Activated CD8-positive, alpha-beta memory T cell treated with anti-CD3 and anti-CD28 coated beads for 4 hours (primary cell): ENCODE results near the gene LPAR1.

Experiments
- DNase-seq, 2 donors: peaks; one replicate each; pipeline ENCODE4 v3.0.0-alpha.2; 2020; ENCODE audit warnings: low read depth in 2 of 2

LPAR1 gene

DNA sequence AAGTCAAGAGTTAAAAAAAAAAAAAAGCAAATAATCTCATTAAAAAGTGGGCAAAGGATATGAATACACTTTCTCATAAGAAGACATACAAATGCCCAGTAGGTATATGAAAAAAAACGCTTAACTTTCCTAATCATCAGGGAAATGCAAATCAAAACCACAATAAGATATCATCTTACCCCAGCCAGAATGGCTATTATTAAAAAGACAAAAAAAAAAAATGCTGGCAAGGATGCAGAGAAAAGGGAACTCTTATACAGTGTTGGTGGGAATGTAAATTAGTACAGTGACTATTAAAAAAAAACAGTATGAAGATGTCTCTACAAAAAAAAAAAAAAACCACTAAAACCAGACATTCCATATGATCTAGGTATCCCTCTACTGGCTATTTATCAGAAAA lies 79.4 kb downstream of the LPAR1 start:
- DNase-seq: no peak

DNA sequence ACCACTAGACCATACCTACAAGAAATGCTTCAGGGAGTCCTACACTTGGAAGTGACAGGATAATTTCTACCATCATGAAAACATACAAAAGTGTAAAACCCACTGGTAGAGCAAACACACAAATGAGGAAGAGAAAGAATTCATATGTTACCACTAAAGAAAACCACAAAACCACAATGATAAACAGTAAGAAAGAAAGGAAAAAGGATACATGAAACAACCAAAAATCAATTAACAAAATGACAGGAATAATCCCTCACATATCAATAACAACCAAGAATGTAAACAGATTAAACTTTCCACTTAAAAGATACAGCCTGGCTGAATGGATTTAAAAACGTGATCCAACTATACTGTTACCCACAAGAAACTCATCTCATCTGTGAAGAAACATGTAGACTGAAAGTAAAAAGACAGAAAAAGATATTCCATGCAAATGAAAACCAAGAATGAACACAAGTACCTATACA lies 83.4 kb downstream of the LPAR1 start:
- no peak for DNase-seq

DNA sequence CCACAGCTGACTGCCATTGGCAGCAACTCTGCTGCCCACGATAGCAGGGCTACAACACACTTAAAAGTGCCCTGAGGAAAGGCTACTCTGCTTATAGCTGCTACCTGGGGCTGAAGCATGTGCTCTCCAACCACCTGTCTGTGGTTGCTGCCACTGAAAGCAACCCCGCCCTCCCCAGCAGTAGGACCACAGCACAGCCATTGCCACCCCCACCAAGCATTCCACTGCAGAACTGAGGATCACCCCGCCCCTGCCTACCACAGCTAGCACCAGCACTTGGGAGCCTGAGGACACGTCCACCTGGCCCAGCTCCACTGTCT lies 85.8 kb downstream of the LPAR1 start:
- no peak for DNase-seq

GRCh38 chr9:110951805-110952539 lies 86.3 kb downstream of the LPAR1 start:
- DNase-seq: no peak

- DNase-seq: no peak
These were observed 88.1 kb downstream of the LPAR1 start for GRCh38 chr9:110950041-110950645.

- no peak for DNase-seq
These were observed 89.2 kb downstream of the LPAR1 start for GRCh38 chr9:110949081-110949480.

DNA sequence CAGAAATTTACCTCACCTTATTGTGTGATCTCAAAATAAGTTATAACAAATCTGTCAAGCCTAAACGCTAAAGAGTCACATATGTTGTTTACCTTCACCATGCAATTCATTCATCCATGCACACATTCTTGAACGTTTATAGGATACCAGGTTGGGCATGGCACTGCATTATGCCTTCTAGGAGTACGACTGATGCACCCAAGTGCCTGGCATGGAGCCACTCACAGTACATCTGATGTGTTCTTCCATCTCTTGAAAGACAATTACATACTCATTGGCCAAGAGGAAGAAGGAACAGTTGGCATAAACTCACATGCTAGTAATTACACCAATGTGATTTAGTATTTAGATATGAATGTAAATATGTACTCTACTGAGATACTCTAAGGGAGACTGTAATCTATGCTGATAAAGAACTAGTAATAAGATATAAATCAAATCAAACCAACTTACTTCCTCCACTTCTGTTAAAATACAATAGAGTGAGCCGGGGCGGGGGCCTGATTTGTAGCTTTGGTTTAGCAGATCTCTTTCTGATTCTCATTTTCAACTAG lies 90.7 kb downstream of the LPAR1 start:
- no peak for DNase-seq

GRCh38 chr9:110942522-110942921 lies 95.7 kb downstream of the LPAR1 start:
- DNase-seq: no peak

DNA sequence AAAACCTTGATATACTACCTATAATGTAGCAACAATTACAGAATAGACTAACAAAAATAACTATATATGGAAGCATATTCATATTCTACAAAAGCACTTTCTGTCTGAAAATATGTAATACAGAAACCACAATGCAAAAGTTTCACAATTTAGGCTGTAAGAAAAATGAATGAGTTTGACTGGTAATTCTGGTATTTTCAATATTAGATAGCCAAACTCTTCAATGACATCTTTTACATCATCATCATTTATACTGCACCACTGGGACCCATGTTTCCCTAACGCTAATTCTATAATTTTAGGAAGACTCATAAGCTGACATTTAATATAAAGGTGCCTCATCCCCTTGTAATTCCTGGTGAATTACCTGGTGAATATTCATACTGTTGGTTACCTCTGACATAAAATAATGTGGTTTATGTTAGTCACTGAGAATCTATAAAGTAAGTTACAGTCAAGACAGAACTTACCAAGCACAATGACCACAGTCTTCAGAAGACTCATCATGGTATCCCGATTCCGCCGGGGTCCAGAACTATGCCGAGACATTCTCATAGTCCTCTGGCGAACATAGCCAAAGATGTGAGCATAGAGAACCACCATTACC lies 97.2 kb downstream of the LPAR1 start:
- DNase-seq: no peak

DNA sequence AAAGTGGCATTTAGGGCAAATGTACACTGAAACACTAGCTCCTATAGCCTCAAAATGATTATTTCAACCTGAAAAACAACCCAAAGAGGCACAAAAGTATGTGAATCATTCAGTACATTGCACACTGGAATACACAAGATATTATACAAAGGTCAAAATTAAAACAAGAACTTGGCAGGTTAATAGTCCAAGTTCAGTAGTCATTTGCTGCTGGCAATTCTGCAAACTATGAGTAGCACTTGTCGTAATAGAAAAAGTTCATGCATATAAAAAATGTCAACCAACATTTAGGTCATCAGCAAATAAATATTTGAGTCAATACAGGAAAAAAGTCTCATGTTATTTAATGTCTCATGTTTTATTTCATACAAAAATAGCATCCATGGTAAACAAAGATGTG lies 98.7 kb downstream of the LPAR1 start:
- DNase-seq: no peak

DNA sequence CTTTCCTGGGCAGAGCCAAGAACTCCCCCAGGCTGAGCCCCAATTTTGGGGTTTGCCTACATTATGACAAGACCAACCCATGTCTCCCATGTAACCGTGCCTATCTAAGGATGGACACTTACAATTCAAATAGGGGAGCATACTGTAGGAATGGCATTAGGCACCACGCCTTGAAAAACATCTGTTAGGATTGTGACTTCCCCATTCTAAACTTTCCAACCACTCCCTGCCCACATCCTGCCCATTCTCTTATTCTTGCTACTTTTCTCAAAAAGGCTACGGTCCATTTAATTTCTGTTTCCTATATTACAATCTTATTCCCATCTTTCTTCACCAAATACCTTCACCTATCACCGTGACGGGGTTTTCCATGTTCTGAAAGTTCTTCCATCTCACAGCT lies 99.2 kb downstream of the LPAR1 start:
- no peak for DNase-seq

GRCh38 chr9:110938242-110938641 lies 100.0 kb downstream of the LPAR1 start:
- no peak for DNase-seq

DNA sequence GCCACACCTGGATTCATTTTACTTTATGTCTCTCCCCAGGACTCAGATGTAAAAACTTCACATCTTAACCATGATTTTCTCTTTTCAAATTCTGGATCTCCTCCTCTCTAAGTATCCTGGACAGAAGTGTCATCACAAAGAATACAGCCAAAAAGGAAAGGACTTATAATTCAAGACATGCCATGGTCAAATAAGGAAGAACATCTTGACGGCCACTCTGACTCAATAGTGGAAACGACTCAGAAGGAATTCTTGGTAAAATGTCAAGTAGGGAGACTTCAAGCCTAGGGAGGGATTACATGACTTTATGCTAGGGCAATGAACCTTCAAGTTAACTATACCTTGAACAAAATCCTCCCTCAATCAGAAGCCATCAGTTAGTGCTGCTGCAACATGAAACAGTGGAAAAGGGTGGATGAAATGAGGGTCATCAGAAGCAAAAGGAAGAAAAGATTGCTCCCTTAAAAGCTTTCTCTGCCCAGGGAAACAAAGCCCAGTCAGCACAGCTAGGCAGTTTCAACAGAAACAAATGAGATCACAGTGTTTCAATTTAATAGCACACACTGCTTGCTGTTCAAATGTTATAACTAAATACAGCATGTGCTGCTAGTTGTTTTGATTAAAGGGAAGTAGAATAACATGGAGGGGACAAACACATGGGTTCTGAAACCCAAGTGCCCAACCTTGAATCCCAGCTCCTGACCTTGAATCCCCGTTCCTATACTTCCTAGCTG lies 101.4 kb downstream of the LPAR1 start:
- DNase-seq: no peak

- DNase-seq: no peak
These were observed 102.0 kb downstream of the LPAR1 start for GRCh38 chr9:110936237-110936636.

DNA sequence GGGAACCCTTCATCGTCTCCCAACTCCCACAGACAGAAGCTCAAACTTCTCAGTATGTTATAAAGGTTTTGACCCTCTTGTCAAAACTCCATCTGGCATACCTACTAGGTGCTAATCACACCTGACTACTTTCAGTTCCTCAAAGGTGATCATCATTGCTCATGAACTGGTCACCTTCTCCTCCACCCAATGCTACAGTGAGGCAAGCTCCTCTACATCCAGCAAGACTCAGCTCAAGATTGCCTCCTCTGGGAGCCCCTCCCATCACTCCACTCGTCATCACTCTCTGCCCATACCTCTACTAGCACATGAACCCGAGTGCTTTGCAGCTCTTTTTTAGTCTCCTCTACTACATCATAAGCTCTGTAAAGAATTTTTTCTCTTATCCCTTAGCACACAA lies 102.4 kb downstream of the LPAR1 start:
- DNase-seq: no peak

DNA sequence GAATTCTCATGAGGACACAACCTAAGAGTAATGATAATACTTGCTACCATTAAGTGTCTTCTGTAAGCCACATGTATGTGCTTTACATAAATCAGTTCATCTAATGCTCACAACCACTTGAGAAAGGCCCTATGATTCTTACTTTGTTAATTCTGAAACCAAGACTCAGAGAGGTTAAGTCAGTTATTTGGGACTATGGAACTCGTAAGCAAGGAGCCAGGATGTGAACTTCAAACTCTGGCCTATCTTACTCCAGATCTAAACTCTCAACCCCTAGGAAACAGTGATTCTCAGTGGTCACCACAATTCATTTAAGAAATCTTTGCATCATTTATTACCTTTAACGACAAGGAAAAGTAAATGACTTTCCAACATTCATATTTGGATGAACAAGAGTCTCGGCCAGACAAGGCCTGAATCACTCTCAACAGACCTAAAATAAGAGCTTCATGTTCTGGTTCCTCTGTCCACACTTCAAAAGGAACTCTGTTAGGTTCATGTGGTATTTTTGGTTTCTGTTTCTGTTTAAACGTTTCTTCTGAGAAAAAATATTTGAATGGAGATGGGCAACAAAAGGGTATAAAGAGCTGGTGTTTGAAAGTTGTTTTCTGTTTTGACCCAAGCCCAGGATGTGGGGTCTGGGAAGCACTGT lies 104.8 kb downstream of the LPAR1 start:
- no peak for DNase-seq

DNA sequence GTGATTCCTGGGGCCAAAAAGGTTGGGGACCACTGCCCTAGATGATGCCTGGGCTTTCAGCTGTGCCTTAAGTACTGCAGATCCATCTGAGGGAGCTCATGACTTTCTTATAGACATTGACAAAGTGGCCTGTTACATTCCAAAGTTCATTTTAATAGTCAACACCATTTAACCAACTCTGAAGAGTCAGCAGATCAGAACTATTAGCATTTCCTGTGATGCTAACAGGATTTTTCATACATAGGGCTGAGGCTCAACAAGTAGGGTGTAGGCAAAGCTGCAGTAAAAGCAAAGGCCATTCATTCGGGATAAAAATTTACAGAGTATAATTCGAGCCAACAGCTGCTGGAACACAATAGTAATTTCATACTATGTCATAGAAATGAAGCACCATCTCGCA lies 105.4 kb downstream of the LPAR1 start:
- no peak for DNase-seq

DNA sequence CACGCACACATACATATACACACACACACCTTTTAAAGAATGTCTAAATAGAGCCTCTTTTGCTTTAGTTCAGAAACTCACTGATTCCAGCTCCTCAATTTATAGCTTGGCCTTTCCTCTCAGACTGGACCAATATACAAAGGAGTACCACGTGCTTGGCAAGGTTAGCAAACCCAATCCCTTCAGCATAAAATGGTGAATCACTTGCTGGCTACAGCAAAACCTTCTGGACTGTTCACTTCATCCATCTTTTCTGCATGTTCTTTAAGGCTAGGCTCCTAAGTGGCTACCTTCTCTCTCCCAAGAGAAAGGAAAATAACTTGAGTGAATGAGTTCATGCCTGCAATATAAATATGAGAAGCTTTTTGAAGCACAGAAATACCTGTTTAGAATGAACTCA lies 109.7 kb downstream of the LPAR1 start:
- DNase-seq: no peak

DNA sequence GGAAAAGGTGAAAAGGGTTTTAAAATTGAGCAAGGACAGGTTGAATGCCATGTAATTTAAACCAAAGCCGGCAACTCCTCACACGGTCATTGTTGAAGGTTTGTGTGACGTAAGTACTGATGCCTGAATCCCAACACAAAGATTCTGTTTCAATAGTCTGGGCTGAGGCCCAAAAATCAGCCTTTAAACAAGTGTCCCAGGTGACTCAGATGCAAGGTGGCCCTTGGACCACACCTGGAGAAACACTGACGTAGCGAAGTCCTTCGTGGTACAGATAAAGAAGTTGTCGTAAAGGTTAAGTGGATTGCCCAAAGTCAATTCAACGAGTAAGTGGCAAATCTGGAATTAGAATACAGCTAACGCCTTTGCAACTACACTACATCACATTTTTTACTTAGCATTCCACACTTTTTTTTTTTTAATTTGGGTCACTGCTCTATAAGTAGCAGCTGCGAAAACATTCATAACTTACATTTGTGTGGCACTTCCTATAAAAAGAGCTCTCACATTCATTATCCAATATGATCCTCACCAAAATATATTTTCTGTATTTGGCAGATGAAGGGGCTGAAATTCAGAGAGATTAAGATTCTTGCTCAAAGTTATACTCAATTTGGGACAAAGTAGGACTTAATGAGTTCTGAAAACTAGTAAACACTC lies 111.3 kb downstream of the LPAR1 start:
- no peak for DNase-seq

DNA sequence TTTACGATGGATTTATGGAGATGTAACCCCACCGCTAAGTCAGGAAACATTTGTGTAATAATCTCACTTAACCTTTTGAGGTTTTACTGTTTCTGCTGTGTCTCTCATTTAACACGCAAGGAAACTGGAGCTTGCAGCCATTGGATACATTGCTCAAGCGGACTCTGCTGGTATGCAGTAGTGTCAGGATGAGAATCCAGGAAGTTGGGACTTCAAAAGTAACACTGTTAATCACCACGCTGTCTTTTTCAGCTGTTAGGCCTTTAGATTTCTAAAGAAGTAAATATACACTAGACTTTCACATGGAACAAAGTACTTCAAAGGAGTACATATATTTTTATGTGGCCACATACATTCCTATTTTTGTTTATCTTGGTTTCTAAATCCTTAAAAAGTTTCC lies 114.7 kb downstream of the LPAR1 start:
- DNase-seq: no peak

DNA sequence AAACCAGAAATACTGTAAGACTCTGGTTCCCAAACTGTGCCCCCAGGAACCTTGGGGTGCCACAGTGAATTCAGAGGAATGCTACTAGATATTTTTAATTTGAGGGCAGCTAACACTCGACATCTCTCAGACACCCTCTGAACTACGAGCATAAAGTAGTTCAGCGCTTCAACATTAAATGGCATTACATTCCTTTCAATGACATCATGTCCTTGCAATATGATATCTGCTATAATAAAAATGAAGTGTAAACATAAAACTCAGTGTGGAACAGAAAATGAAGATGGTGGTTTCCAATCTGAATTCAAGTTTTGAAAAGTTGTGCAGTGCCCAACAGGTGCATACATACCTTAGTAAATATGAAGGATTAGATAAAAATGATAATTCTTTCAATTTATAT lies 116.1 kb downstream of the LPAR1 start:
- no peak for DNase-seq
